ENCODE measurements around the gene CDS1.

- TF ChIP-seq EZH2 (IDR thresholded peaks at IDR 0.05; ENCODE audit: insufficient read depth, poor library complexity, severe bottlenecking) (no peak), EZH2phosphoT487 (IDR thresholded peaks at IDR 0.05; ENCODE audit: insufficient read depth, low read depth) (no peak)
Measured at GRCh38 chr4:84545093-84545492, 37.8 kb upstream of the CDS1 start.
